GM21717 (cell line): ENCODE results near the gene PLCL1.
"Not testable (repeated sequence)": the region's sequence is repeated elsewhere in the genome, so short reads cannot be mapped to it uniquely, and the experiment has no call there.

Experiments
- ATAC-seq: cut with Tn5 transposase; IDR thresholded peaks from one replicate; pipeline ENCODE4 v1.9.1; 2021; ENCODE audit warnings: mild to moderate bottlenecking, moderate library complexity; ENCODE audit not compliant: unreplicated experiment

Gene PLCL1

DNA sequence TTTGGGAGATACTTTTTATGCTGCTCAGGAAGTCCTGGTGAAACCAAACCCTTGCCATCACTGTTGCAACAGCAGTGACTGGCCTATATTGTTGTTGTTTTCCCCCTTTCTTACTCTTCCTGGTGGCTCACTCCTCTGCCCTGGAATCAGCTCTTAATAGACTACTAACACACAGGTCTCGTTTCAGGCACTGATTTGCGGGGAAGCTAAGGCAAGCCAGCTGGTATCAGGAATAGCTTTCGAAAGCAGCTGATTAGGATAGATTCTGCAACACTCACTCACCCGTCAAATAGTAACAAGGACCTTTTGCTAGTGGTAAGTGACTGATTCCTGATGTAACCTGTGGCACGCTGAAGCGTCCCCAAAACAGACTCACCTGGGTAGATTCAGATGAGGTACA lies 360.4 kb downstream of the PLCL1 start:
- no peak for ATAC-seq

DNA sequence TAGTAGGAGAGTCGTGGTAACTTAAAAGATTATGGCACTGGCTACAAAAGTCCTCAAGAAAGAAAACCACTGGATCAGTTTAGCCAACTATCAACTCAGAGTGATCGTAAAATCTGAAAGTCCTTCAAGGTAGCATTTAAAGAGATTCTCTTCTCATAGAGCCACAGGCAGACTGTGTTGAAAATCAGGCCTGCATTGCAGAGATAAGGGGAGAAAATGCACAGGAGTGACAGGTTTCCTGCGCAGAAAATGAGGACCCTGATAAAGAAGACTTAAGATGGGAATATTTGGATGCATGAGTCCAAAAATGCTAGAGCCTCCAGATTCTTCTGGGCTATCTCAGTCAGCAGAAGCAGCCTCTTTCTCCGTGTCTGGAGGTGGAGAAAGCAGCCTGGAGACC lies 360.9 kb downstream of the PLCL1 start:
- no peak for ATAC-seq

DNA sequence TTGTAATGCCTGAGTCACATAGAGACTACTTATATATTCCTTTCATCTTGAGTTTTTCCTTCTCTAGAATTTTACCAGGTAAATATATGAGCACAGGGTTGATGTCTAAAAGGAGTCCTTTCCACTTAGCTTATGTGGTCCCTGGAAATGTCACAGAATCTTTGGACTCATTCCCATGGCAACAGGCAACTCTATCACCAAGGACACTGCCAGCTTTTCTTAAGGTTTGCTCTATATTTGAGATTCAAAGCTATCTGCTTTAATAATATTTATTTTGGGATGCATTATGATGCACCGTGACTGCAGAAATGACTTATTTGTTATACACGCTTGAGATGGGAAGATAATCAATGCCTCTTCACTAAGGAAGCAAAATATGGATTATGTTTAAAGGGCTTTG lies 363.0 kb downstream of the PLCL1 start:
- ATAC-seq = no peak

DNA sequence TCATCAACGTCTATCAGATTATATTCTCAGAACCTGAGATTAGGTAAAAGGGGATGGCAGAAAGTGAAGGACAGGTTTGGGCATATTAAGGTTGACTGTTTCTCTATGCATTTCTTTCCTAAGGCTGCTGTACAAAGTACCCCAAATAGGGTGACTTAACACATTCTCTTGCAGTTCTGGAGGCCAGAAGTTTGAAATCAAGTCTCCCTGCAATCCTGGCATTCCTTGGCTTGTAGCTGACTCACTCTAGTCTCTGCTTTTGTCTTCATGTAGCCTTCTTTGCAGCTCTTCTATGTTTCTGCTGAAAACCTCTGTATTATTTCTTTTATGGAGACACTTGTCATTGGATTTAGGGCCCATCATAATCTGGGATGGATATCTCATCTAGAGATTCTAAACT lies 364.3 kb downstream of the PLCL1 start:
- ATAC-seq = no peak

DNA sequence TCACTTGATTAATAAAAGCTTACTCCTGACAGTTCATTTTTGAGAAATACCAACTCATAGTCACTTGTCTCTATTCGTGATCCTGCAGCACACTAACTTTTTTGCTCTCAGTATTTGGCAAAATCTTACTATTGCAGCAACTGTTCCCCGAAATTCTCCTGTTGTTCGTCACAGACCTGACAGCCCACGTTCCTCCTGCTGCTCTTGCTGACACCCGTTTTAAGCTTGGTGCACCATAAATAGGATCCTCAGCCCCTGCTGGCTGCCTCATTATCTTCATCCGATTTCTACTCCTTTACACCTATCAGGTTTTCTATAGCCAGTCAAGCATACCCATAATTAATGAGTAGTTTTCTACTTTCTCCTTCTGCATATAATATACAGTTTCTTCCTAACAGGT lies 368.8 kb downstream of the PLCL1 start:
- no peak for ATAC-seq

DNA sequence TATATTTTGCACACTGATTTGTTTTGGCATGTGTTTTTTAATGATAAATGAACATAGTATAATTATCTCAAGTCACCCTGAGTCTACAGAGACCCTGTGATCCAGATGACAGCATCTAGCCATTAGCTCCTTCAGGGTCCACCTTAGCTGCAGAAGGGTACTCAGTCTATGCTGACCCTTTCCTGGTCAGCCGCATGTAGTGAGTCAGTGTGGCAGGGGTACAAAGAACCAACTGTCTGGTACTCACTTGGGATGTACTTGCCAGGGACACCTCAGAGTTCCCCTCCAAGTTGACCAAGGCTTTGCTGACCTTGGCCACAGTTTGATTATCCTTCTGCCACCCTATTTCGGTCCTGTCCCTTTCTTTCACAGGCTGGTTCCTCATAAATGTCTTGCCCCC lies 369.5 kb downstream of the PLCL1 start:
- ATAC-seq = no peak

DNA sequence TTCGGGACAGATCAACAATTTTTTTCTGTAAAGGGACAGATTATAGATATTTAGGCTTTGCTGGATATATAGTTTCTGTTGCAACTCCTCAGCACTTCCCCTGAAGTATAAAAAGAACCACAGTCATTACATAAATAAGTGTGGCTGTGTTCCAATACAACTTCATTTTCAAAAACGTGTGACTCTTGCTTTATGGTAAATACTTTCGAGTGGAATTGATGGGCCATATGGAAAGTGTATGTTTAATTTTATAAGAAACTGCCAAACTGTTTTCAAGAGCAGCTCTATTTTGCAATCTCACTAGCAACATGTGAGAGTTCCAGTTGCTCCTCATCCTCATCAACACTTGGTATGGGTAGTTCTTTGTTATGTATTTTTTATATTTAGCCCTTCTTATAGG lies 370.9 kb downstream of the PLCL1 start:
- ATAC-seq = no peak

DNA sequence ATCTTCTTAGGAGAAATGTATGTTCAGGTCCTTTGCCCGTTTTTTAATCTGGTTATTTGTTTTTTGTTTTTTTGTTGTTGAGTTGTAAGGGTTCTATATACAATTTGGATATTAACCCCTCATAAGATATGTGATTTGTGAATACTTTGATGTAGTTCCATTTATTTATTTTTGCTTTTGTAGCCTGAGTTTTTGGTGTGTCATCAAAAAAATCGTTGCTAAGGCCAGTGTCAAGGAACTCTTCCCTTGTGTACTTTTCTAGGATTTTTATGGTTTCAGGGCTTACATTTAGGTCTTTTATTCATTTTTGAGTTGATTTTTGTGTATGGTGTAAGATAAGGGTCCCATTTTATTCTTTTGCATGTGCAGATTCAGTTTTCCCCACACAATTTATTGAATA lies 372.6 kb downstream of the PLCL1 start:
- no peak for ATAC-seq

DNA sequence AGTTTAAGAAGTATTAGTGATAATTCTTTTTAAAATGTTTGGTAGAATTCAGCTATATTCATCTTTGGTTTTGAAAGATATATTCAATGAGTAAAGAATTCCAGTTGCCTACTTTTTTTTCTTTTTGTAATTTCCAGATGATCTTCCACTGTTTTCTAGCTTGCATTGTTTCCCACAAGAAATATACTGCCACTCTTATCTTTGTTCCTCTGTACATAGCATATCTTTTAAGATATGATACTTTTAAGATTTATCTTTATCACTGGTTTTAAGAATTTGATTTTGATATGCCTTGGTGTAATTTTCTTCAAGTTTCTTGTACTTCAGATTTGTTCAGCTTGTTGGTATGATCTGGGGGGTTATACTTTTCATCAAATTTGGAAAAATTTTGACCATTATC lies 374.4 kb downstream of the PLCL1 start:
- no peak for ATAC-seq

DNA sequence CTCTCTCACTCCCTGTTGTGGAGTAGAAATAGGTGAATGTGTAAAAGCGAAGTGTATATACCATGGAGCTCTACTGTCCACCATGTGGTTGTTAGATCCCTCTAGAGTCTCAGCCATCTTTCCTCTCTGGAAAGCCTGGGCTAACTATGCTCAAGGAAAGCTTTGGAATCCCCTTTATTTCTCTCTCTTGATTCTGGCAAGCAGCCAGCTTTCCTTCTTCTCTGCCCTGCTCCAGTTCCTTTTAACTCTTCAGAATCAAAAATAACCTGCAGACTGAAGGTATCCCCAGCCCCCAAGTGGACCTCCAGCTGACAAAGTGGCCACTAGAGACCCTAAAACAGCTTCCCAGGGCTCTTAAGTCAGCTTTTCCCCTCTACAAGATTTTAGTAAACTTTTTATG lies 381.9 kb downstream of the PLCL1 start:
- no peak for ATAC-seq

DNA sequence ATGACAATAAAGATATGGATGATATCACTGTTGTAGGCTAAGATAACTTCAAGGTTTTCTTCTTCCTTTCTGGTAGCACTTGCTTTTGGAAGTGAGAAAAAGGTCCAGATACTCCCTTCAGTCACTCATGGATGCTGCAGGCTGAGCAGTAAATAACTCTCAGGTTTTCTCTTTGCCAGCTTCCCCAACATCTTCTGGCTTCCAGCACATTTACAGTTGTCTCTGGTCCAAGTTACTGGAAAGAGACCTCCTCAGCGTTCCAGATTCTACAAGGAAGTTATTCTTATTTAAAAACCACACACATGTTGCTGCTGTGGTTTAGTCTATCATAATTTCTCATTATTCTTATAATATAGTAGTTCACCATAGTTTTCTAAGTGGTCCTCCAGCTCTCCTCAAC lies 383.4 kb downstream of the PLCL1 start:
- no peak for ATAC-seq

DNA sequence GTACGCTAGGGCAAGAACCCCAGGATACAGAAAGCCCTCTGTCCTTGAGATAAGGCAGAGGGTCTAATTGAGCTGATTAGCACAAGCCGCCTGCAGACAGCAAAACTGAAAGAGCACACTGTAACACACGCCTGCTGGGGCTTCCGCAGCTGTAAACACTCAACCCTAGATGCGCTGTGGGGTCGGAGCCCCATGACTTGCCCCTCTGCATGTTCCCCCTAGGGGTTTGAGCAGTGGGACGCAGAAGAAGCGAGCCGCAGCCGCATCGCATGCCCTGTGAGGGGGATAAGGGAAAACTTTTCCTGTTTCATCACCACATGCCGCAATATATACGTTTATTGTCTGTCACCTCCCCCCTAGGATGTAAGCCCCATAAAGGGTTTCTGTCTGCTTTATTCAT lies 384.6 kb downstream of the PLCL1 start:
- ATAC-seq = no peak

DNA sequence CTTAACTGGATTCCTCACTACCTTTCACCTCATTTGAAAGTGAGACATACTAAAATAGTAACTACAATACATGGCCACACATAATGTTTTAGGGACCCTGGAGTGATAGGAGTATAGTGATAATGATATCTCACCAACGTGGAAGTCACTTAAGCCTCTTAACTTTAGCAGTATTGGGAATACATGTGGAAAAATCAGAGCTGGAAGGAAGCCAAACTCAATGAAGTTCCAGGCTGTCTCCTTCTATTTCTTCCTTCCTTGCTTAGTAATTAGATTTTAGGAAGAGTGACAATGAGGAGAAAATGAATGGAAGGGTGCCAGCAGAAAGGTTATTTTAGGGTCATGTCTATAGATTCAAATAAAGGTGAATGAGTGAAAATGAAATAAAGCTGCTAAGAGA lies 387.3 kb downstream of the PLCL1 start:
- no peak for ATAC-seq

DNA sequence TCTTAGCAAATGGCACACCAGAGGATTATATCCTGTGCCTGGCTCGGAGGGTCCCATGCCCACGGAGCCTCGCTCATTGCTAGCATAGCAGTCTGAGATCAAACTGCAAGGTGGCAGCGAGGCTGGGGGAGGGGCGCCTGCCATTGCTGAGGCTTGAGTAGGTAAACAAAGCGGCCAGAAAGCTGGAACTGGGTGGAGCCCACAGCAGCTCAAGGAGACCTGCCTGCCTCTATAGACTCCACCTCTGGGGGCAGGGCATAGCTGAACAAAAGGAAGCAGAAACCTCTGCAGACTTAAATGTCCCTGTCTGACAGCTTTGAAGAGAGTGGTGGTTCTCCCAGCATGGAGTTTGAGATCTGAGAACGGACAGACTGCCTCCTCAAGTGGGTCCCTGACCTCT lies 392.2 kb downstream of the PLCL1 start:
- not testable (repeated sequence) for ATAC-seq
